BLaER1 (cell line): ENCODE data around the gene SNX21.
"Not testable (repeated sequence)": the region's sequence is repeated elsewhere in the genome, so short reads cannot be mapped to it uniquely, and the experiment has no call there.

Source experiments
- H3K27ac ChIP-seq: shearing (Covaris generic); formaldehyde crosslinking; 2 replicates; pipeline ENCODE4 v1.8.1; 2022
- H3K27me3 ChIP-seq: shearing (Covaris generic); formaldehyde crosslinking; 2 replicates; pipeline ENCODE4 v1.8.1; 2022
- H3K36me3 ChIP-seq: shearing (Covaris generic); formaldehyde crosslinking; 2 replicates; pipeline ENCODE4 v1.8.1; 2022
- H3K4me1 ChIP-seq: shearing (Covaris generic); formaldehyde crosslinking; 2 replicates; pipeline ENCODE4 v1.8.1; 2022
- H3K4me2 ChIP-seq: shearing (Covaris generic); formaldehyde crosslinking; 2 replicates; pipeline ENCODE4 v1.8.1; 2022
- H3K4me3 ChIP-seq: shearing (Covaris generic); formaldehyde crosslinking; 2 replicates; pipeline ENCODE4 v1.8.1; 2022
- H3K9ac ChIP-seq: shearing (Covaris generic); formaldehyde crosslinking; 2 replicates; pipeline ENCODE4 v1.8.1; 2022
- H3K9me3 ChIP-seq: shearing (Covaris generic); formaldehyde crosslinking; 2 replicates; pipeline ENCODE4 v1.8.1; 2022
- H4K20me1 ChIP-seq: shearing (Covaris generic); formaldehyde crosslinking; 2 replicates; pipeline ENCODE4 v1.8.1; 2022
- Cebpa-rat ChIP-seq: shearing (Covaris generic); IDR thresholded peaks from 2 replicates; pipeline ENCODE4 v1.8.1; 2022

SNX21 gene

DNA sequence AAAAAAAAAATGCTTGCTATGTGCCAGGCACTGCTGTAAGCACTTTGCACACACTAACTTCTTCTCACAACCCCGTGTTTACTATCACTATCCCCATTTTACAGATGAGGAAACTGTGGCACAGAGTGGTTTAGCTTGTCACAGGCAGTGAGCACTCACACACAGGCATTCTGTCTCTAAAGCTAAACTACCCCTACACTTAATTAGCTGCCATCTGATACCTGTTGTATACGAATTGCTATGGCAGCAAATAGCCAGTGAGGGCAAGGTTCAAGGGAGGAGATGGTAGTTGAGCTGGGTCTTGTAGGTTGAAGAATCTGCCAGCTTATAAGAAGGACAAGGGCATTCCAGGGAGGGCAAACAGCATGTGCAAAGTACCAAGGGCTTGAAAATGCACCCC, 11.7 kb upstream of the SNX21 start:
- no peak overlapping the region for H3K9ac ChIP-seq
- H3K4me1 ChIP-seq, result peaks cover 21% of the 10 kb centered on the region
- no peaks in the 10 kb centered on the region for H3K9me3 ChIP-seq
- peaks cover 44% of the 10 kb centered on the region for H3K27me3 ChIP-seq
- no peak overlapping the region for H3K4me3 ChIP-seq
- no peak overlapping the region for H3K4me2 ChIP-seq
- TF ChIP-seq Cebpa-rat, result no peak
- peaks cover 7% of the 10 kb centered on the region for H3K36me3 ChIP-seq
- 0 out of 2 replicates have a peak, but pooled peaks cover 18% of the 10 kb centered on the region for H4K20me1 ChIP-seq
- H3K27ac ChIP-seq, result no peak overlapping the region

DNA sequence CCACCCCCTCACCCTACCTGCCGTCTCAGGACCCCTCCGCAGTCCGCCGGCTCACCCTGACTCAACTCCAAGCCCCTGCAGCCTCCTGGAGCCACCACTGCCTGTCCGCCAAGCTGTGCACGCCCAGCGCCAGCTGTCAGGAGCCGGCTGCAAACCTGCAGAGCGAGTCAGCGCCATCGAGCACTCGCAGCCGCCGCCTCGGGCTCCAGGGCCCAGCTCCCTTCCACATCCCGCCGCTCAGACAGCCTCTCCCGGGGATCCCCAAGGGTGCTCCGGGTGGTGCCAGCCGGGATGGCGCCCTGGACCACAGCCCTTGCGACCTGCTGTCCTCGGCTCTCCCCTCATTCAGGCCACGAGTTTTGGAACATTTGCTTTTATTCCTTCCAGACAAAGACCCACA, 10.7 kb upstream of the SNX21 start:
- Histone ChIP-seq H3K4me1 (peaks cover 16% of the 10 kb centered on the region), H3K36me3 (no peaks in the 10 kb centered on the region), H3K27me3 (peaks cover 44% of the 10 kb centered on the region), H3K27ac (no peak overlapping the region), H3K9me3 (no peaks in the 10 kb centered on the region), H4K20me1 (0 out of 2 replicates have a peak, but pooled peaks cover 18% of the 10 kb centered on the region), H3K4me3 (peak overlapping the region; percentile 36; the same call in 1 of the 2 replicates), H3K9ac (0 out of 2 replicates have a peak overlapping the region, but pooled peaks have one; percentile 2), H3K4me2 (peak overlapping the region; percentile 60)
- no peak for TF ChIP-seq Cebpa-rat

DNA sequence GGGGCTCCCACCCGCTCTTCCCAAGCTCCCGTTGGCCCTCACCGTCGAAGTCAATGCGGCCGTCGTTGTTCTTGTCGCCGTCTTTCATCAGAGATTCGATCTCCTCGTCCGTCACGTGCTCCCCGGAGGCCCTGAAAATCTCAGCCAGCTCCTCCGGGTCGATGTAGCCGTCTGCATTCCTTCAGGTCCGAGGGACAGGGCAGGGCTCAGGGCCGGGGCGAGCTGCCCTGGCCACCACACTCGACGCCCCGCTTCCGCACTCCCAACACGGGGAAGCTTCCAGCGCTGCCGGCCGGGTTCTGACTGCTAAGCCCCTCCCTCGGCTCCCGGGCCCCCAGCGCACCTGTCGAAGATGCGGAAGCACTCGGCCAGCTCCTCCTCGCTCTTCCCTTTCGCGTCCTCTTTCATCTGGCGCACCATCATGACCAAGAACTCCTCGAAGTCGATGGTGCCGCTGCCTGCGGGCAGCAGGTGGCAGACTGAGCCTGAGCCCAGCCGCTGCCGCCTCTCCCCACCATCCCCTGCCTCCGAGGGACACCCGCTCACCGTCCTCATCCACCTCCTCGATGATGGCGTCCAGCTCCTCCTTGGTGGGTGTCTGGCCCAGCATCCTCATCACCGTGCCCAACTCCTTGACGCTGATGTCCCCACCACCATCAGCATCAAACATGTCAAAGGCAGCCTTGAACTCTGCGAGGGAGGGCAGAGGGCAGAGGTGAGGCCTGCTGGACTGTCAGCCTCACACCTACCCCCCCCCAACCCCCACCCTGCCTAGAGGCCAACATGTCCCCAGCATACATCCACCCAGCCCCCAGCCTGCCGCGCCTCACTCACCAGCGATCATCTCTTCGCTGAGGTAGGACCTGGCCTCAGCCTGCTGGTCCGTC, 9.4 kb upstream of the SNX21 start:
- Histone ChIP-seq H3K4me3 (no peak overlapping the region), H3K27ac (no peak overlapping the region), H3K4me2 (peak overlapping the region; percentile 44), H3K4me1 (peaks cover 16% of the 10 kb centered on the region), H3K9ac (no peak overlapping the region), H3K27me3 (peaks cover 44% of the 10 kb centered on the region), H3K9me3 (no peaks in the 10 kb centered on the region), H3K36me3 (no peaks in the 10 kb centered on the region), H4K20me1 (0 out of 2 replicates have a peak, but pooled peaks cover 18% of the 10 kb centered on the region)
- no peak for TF ChIP-seq Cebpa-rat

- no peak overlapping the region for H3K27ac ChIP-seq
- no peak overlapping the region for H3K9ac ChIP-seq
- no peak overlapping the region for H3K4me2 ChIP-seq
Measured at GRCh38 chr20:45826381-45827019, 7.1 kb upstream of the SNX21 start.

DNA sequence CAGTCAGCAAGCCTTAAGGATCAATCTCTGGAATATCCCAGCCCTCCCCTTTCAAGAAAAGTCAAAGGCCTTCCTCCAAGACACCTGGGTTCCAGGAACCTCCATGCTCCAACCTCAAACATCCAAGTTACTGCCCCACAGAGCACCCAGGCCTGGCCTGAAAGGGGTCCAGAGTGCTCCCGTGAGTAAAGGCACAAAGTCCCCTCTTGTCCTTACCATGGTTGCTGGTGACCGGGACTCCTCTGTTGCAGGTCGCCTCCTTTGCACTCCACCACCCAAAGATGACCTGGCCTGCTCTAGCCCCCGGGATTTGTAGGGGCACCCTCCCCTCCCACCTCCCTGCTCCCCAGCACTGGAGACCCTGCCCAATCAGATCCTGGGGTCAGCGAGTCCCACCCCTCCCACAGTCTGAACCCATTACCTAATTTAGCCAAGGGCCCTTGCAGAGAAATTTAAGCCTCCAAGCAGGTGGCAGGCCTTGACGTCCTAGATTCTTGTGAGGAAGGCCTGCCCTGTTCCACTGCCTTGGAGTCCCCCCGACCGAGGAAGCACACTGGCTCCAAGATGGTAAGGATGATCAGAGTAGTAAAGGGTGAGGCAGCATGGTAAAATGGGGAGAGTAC, 6.5 kb upstream of the SNX21 start, which contains the start of gene TNNC2:
Gene TNNC2, minus strand, starts transcription at position 283 of the 623 bp plus-strand sequence. Its CDS starts 64 bp downstream, at position 219.
- H3K4me2 ChIP-seq, result no peak within 1 kb of the TSS
- no peak within 1 kb of the TSS for H3K9ac ChIP-seq
- H3K27ac ChIP-seq, result no peak within 1 kb of the TSS

More at GRCh38 chr20:45826381-45827019, 7.1 kb upstream of the SNX21 start:
- H4K20me1 ChIP-seq, result 0 out of 2 replicates have a peak, but pooled peaks cover 18% of the 10 kb centered on the region
- H3K36me3 ChIP-seq, result no peaks in the 10 kb centered on the region
- TF ChIP-seq Cebpa-rat, result no peak
- H3K4me3 ChIP-seq, result no peak overlapping the region
- H3K4me1 ChIP-seq, result peaks cover 16% of the 10 kb centered on the region
- no peaks in the 10 kb centered on the region for H3K9me3 ChIP-seq
- peaks cover 40% of the 10 kb centered on the region for H3K27me3 ChIP-seq

DNA sequence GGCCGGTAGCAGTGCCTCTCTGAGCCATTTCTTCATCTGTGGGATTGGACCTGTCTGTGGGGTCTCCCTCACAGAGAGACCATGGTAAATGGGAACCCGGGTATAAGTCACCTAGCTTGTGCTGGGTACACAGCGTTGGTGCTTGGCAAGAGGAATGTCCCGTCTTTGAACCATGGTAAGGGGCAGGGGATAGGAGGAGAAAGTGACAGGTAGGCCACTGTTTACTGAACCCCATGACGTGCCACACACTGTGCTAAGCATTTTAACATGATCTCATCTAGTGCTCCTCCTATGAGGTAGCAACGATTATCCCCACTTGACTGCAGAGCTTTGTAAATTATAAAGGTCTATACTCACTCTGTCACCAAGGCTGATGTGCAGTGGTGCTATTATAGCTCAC, 5.9 kb upstream of the SNX21 start:
- H3K4me2 ChIP-seq, result no peak overlapping the region
- H3K27me3 ChIP-seq, result peaks cover 33% of the 10 kb centered on the region
- H3K9me3 ChIP-seq, result no peaks in the 10 kb centered on the region

More for the DNA sequence above, 6.5 kb upstream of the SNX21 start, which contains the start of gene TNNC2:
- H3K9me3 ChIP-seq, result no peaks in the 10 kb centered on the region
- H3K27me3 ChIP-seq, result peaks cover 33% of the 10 kb centered on the region
- no peak within 1 kb of the TSS for H3K4me3 ChIP-seq
- H3K4me1 ChIP-seq, result peaks cover 16% of the 10 kb centered on the region
- no peaks in the 10 kb centered on the region for H3K36me3 ChIP-seq
- H4K20me1 ChIP-seq, result 0 out of 2 replicates have a peak, but pooled peaks cover 18% of the 10 kb centered on the region
- TF ChIP-seq Cebpa-rat, result no peak

GRCh38 chr20:45828589-45828988, 5.0 kb upstream of the SNX21 start:
- Histone ChIP-seq H3K27ac (no peak overlapping the region), H3K9me3 (no peaks in the 10 kb centered on the region), H3K4me3 (no peak overlapping the region), H3K27me3 (peaks cover 33% of the 10 kb centered on the region), H4K20me1 (0 out of 2 replicates have a peak, but pooled peaks cover 6% of the 10 kb centered on the region), H3K36me3 (no peaks in the 10 kb centered on the region), H3K4me2 (no peak overlapping the region), H3K4me1 (peaks cover 14% of the 10 kb centered on the region), H3K9ac (no peak overlapping the region)
- no peak for TF ChIP-seq Cebpa-rat

More for the DNA sequence above, 5.9 kb upstream of the SNX21 start:
- Histone ChIP-seq H3K4me3 (no peak overlapping the region), H3K9ac (no peak overlapping the region), H3K4me1 (peaks cover 16% of the 10 kb centered on the region), H4K20me1 (0 out of 2 replicates have a peak, but pooled peaks cover 15% of the 10 kb centered on the region), H3K27ac (no peak overlapping the region), H3K36me3 (no peaks in the 10 kb centered on the region)
- TF ChIP-seq Cebpa-rat, result no peak

DNA sequence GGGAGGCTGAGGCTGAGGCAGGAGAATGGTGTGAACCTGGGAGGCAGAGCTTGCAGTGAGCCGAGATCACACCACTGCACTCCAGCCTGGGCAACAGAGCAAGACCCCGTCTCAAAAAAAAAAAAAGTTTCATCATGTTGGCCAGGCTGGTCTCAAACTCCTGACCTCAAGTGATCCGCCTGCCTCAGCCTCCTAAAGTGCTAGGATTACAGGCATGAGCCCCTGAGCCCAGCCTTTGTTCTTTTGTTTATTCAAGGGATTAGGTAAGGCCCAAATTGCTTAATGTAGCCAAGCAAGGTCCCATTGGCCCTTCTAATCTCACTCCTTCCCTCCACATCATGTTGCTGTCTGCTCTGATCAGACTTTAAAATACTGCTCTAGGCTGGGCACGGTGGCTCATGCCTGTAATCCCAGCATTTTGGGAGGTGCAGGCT, 3.9 kb upstream of the SNX21 start:
- peaks cover 14% of the 10 kb centered on the region for H3K4me1 ChIP-seq
- H3K36me3 ChIP-seq, H3K4me2 ChIP-seq, H3K9me3 ChIP-seq, H3K9ac ChIP-seq, H4K20me1 ChIP-seq, H3K4me3 ChIP-seq, H3K27ac ChIP-seq: not testable (repeated sequence)
- peaks cover 33% of the 10 kb centered on the region for H3K27me3 ChIP-seq

GRCh38 chr20:45832619-45833018, 980 bp upstream of the SNX21 start:
- H3K27me3 ChIP-seq, result peaks cover 32% of the 10 kb centered on the region
- H4K20me1 ChIP-seq, result 0 out of 2 replicates have a peak, but pooled peaks cover 4% of the 10 kb centered on the region
- no peak overlapping the region for H3K4me3 ChIP-seq
- no peaks in the 10 kb centered on the region for H3K9me3 ChIP-seq
- no peak overlapping the region for H3K27ac ChIP-seq
- no peaks in the 10 kb centered on the region for H3K36me3 ChIP-seq
- TF ChIP-seq Cebpa-rat, result no peak
- H3K4me1 ChIP-seq, result peaks cover 14% of the 10 kb centered on the region
- no peak overlapping the region for H3K4me2 ChIP-seq
- H3K9ac ChIP-seq, result no peak overlapping the region
